Measurements from ENCODE around the gene WDR54. TPM values are rescaled to one million over a fixed set of nuclear protein-coding genes. Genes with fewer than 3 reads are reported as not detected.

The WDR54 gene, protein sequence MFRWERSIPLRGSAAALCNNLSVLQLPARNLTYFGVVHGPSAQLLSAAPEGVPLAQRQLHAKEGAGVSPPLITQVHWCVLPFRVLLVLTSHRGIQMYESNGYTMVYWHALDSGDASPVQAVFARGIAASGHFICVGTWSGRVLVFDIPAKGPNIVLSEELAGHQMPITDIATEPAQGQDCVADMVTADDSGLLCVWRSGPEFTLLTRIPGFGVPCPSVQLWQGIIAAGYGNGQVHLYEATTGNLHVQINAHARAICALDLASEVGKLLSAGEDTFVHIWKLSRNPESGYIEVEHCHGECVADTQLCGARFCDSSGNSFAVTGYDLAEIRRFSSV
- polyA plus RNA-seq, result 1 to 10 TPM; 5.5 to 7.2 (median 6.6) TPM

DNA sequence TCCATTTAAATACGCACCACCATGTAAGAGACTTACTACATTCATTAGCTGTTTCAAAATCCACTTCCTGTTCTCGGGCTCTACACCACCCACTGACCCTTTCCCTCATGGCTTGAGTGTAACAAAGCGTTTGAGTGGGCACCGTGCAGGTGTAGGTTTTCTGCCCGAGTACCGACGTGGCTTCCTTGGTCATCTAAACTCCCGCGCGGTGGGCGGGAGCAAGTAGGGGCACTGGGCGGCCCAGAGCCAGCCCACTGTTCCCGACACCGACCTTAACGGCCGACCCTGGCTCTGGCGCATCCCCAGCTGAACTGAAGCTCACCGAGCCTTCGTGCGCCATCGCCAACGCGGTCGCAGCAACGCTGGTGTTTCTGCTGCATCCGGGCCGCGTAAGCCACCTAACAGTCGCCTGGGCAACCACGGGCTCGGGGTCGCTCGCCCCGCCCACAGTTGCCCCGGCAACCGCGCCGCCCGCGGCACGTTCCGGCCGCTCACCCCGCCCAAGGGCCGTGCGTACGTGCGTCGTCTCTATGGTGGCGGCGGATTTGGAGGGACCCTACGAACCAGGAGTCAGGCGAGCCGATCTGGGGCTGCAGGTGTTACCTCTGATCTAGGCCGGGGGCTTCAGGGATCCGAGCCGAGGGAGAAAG, at the start of gene WDR54, which contains the start of gene C2orf81:
WDR54 (plus strand) TSS at position 510 of the 650 bp plus-strand sequence. CDS start 424 bp downstream, outside the sequence.
C2orf81 (minus strand) TSS at position 399 of the 650 bp plus-strand sequence; CDS start at position 340, 59 bp downstream.
- H3K27ac ChIP-seq (ENCODE audit: low read depth, low read length), result no peak within 1 kb of the TSS
- WGBS, 3 donors, result 0 to 1% (median 0%) methylated on average over 57 of the region's 57 CpGs

GRCh38 chr2:74372674-74373073, 48.9 kb upstream of the WDR54 start:
- no peak overlapping the region for H3K27ac ChIP-seq (ENCODE audit: low read depth, low read length)
- 73 to 88% (median 84%) methylated on average over 6 of the region's 6 CpGs for WGBS, 3 donors

- H3K27ac ChIP-seq (ENCODE audit: low read depth, low read length), result no peak overlapping the region
- 57 to 80% (median 71%) methylated on average over 5 of the region's 5 CpGs for WGBS, 3 donors
These were observed 48.3 kb upstream of the WDR54 start for GRCh38 chr2:74373221-74373676.

DNA sequence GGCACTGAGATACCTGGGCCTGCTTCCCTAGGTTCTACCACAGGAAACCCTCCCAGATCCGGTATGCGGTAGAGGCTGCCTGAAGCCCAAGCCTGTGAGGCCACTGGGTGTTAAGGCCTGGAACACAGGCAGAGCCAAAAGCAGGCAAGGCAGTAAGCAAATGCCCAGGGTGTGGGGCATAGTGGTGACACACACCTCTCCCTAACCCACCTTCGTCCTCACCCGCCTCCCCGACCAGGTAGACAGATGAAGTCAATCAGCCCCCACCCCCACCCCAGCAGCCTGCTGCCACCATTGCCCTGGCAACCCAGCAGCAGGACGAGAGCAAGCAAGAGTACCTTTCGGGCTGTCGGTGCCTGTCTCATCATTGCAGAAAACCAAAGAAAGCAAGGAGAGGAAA, 47.5 kb upstream of the WDR54 start:
- 75 to 85% (median 83%) methylated on average over 8 of the region's 8 CpGs for WGBS, 3 donors

GRCh38 chr2:74374509-74375205, 46.9 kb upstream of the WDR54 start:
- no peak overlapping the region for H3K27ac ChIP-seq (ENCODE audit: low read depth, low read length)
- WGBS, 3 donors, result 69 to 77% (median 72%) methylated on average over 19 of the region's 19 CpGs

More for the DNA sequence above, 47.5 kb upstream of the WDR54 start:
- no peak overlapping the region for H3K27ac ChIP-seq (ENCODE audit: low read depth, low read length)

- WGBS, 3 donors, result 65 to 87% (median 76%) methylated on average over 2 of the region's 2 CpGs
- H3K27ac ChIP-seq (ENCODE audit: low read depth, low read length), result no peak overlapping the region
These were observed 45.7 kb upstream of the WDR54 start for GRCh38 chr2:74375838-74376237.

DNA sequence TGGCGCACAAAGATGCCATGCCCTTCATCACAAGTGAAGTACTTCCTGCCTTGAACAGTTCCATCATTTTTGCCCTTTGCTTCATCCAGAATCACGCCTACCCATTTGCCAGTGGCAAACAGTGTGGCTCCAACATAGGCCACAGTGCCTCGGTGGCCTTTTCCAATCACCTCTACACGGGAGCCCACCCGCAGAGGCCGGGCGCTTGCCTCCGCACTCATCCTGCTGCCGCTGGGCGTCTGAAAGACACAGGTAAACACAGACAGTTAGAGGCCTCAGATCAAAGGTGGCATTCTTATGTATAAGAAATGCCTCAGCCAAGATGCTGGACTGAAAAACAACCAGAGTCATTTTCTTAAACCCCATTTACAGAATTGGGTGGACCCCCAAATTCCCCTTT, 43.5 kb upstream of the WDR54 start:
- H3K27ac ChIP-seq (ENCODE audit: low read depth, low read length), result no peak overlapping the region
- 85 to 97% (median 95%) methylated on average over 10 of the region's 10 CpGs for WGBS, 3 donors

- WGBS, 3 donors, result 31 to 47% (median 39%) methylated on average over 14 of the region's 14 CpGs
- H3K27ac ChIP-seq (ENCODE audit: low read depth, low read length), result no peak within 1 kb of the TSS
These were observed 41.4 kb upstream of the WDR54 start, which contains the start of gene DCTN1 for GRCh38 chr2:74379851-74380789. Gene DCTN1, minus strand, starts transcription at chr2:74380311. Its CDS starts 274 bp downstream, at chr2:74380037.

DNA sequence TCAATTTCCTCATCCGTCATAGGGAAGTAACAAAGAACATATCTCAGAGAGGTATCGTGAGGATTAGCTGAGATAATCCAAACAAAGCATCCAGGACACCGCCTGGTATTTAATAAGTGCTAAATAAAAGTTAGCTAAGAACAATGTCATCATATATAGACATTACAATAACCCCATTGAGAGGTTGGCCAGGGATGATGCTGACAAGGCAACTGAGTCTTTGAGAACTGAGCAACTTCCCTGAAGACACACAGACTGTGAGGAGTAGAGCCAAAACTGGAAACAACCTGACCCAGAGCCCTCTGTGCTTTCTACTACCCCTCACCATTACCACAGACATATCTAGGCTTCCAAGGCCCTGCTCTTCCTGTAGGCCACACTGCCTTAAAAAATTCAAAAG, 39.8 kb upstream of the WDR54 start:
- 75 to 96% (median 91%) methylated on average over 3 of the region's 3 CpGs for WGBS, 3 donors
- no peak overlapping the region for H3K27ac ChIP-seq (ENCODE audit: low read depth, low read length)

DNA sequence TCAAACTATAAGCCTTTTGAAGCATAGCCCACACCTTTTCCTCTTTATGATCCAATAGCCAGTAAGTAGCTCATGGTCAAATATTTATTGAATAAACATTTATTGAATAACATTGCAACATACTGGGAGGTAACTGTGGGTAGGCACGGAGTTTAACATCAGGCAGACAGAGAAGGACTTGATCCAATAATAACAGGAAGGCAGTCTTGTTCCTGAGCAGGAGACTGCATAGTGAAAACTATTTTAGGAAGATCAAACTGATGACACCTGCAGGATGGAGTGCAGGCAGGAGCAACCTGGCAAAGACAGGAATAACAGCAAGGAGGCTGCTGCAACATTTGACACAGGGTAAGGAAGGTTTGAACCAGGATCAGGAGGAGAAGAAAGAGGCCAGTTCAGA, 38.3 kb upstream of the WDR54 start:
- 19 to 27% (median 23%) methylated on average over 1 of the region's 1 CpG for WGBS, 3 donors
- no peak overlapping the region for H3K27ac ChIP-seq (ENCODE audit: low read depth, low read length)

GRCh38 chr2:74384051-74384450, 37.5 kb upstream of the WDR54 start:
- 64 to 74% (median 72%) methylated on average over 3 of the region's 3 CpGs for WGBS, 3 donors
- H3K27ac ChIP-seq (ENCODE audit: low read depth, low read length), result no peak overlapping the region

DNA sequence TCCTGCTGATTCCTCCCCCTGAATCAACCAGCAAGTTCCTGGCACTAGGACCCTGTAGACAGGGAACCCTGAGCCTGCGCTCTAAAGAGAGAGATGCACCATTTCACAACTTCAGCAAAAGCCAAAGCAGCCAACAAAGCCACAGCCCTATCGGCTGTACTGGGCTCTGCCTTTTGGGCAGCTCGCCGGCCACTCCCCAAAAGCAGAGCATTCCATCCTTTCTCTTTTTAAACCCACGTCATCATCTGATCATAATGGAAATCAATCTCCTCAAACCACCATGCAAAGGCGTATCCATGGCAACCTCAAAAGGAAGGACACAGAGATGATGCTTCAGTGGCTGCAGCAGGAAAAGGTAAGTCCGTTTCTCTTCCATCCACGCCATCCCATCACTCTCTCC, 36.1 kb upstream of the WDR54 start:
- no peak overlapping the region for H3K27ac ChIP-seq (ENCODE audit: low read depth, low read length)
- WGBS, 3 donors, result 70 to 87% (median 75%) methylated on average over 8 of the region's 8 CpGs

DNA sequence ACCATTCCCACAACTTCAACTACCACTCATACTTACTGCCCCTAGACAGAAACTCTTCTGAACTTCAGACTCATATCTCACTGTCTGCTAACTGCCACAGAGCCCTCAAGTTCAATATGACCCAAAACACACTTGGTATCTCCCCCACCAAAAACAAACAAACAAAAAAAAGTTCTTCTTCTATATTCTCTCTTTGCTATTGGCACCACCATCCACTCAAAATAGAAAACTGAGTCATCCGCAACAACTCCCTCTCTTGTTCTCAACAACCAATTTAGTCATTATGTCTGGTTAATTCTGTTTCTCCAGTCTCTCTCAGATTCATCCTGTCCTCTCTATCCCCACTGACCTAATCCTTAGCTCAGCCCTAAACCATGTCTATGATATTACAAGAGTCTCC, 34.2 kb upstream of the WDR54 start:
- H3K27ac ChIP-seq (ENCODE audit: low read depth, low read length), result no peak overlapping the region
- 76 to 96% (median 93%) methylated on average over 1 of the region's 1 CpG for WGBS, 3 donors

- no peak overlapping the region for H3K27ac ChIP-seq (ENCODE audit: low read depth, low read length)
- 57 to 65% (median 60%) methylated on average over 5 of the region's 5 CpGs for WGBS, 3 donors
These were observed 30.9 kb upstream of the WDR54 start for GRCh38 chr2:74390606-74391005.

- no peak overlapping the region for H3K27ac ChIP-seq (ENCODE audit: low read depth, low read length)
- 0 to 1% (median 1%) methylated on average over 11 of the region's 11 CpGs for WGBS, 3 donors
These were observed 30.3 kb upstream of the WDR54 start for GRCh38 chr2:74391209-74391579.

DNA sequence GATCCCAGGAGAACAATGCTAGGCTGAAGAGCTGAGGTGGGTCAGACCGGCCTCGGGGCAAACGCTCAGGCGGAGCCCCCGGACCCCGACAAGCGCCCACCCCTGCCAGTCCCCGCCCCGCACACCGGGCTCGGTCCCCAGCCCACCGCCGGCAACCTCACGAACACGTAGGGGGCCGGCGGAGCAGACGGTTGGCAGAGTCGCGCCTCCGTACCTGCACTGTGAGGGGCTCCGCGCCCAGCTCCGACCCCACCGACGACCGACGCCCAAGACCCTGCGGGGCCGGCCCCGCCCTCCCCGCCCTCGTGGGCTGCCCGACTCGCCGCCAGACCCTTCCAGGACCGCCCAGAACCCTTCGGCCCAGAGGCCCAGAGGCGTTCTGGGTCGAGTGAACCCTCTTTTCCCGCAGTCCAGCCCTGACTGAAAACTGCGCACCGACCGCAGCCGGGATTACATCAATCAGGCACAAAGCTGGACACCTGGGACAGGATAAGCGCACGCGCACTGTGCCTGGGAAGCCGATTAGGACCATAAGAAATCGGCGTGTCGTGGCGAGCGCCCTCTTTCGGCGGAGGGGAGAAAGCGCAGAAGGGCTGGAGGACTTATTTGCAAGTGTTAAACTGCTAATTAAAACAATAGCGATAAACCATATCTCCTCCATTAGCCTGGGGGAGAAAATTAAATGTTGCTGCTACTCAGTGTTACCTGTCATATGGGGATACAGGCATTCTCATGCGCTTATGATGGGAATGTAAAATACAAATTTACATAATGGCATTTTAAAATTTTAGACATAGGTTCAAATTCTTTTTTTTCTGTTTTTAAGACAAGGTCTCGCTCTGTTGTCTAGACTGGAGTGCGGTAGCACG, 29.7 kb upstream of the WDR54 start:
- WGBS, 3 donors, result 1 to 2% (median 1%) methylated on average over 56 to 62 of the region's 62 CpGs
- H3K27ac ChIP-seq (ENCODE audit: low read depth, low read length), result peak overlapping the region; percentile 45

DNA sequence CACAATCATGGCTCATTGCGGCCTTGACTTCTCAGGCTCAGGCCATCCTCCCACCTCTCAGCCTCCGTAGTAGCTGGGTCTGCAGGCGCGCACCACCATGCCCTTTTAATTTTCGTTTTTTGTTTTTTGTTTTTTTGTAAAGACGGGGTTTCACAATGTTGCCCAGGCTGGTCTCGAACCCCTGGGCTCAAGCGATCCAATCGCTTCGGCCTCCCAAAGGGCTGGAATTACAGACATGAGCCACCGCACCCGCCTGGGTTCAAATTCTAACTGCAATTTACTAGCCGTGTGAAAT, 29.1 kb upstream of the WDR54 start:
- 64 to 77% (median 75%) methylated on average over 13 of the region's 13 CpGs for WGBS, 3 donors
- H3K27ac ChIP-seq (ENCODE audit: low read depth, low read length), result no peak overlapping the region

All from adipose tissue (tissue), 3 donors.